Measurements from ENCODE around the gene RNASE9.
"Not testable (repeated sequence)": the region's sequence is repeated elsewhere in the genome, so short reads cannot be mapped to it uniquely, and the experiment has no call there.

Gene RNASE9

GRCh38 chr14:20515846-20516245 lies 45.0 kb downstream of the RNASE9 start:
- no peak for DNase-seq

GRCh38 chr14:20512177-20512905 lies 48.5 kb downstream of the RNASE9 start:
- no peak for DNase-seq

GRCh38 chr14:20508367-20508766 lies 52.5 kb downstream of the RNASE9 start:
- no peak for DNase-seq

- DNase-seq, result not testable (repeated sequence)
Measured at GRCh38 chr14:20507537-20507936, 53.3 kb downstream of the RNASE9 start.

- DNase-seq, result not testable (repeated sequence)
Measured at GRCh38 chr14:20506752-20507151, 54.1 kb downstream of the RNASE9 start.

- not testable (repeated sequence) for DNase-seq
Measured at GRCh38 chr14:20506276-20506675, 54.6 kb downstream of the RNASE9 start.

All from activated CD4-positive, alpha-beta T cell treated with anti-CD3 and anti-CD28 coated beads, Interleukin-2, Interleukin-6, amounts not matched to agents 100 ng/mL and 50 ng/mL, durations not matched to agents 16 hours and 8 hours (primary cell).